HG03457 (cell line): ENCODE data around the gene C5orf24.
"Not testable (repeated sequence)": the region's sequence is repeated elsewhere in the genome, so short reads cannot be mapped to it uniquely, and the experiment has no call there.

Experiments
- ATAC-seq: cut with Tn5 transposase; IDR thresholded peaks from one replicate; pipeline ENCODE4 v1.9.1; 2021; ENCODE audit warnings: moderate number of reproducible peaks; ENCODE audit not compliant: unreplicated experiment

The C5orf24 gene

DNA sequence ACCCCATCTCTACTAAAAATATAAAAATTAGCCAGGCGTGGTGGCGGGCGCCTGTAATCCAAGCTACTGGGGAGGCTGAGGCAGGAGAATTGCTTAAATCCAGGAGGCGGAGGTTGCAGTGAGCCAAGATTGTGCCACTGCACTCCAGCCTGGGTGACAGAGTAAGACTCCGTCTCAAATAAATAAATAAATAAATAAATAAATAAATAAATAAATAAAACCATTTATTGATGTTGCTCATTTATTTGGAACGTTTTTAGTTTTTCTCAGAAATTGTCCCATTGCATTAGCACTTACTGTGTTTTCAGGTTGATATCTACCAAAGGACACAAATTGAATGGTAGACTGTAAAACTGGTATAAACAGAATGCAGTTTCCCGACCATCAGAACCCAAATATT is 10.7 kb downstream of the C5orf24 start:
- not testable (repeated sequence) for ATAC-seq

DNA sequence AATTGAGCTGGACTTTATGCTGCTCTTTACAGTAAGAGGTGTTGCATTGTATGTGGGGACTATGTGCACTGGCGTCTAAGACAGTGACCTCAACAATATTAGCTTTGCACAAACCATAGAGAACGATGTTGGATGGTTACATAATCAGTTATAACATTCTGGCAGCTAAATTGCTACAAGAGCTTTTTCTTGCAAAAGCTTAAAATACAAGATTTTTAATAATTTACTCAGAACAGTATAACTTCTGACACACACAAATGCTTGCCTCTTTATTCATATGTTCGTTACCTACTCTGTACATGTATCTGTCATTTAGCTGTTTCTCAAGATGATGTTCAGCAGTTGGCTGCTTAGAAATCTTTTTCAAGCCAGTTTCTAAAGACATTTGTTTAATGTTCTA is 11.6 kb downstream of the C5orf24 start:
- ATAC-seq, result no peak

DNA sequence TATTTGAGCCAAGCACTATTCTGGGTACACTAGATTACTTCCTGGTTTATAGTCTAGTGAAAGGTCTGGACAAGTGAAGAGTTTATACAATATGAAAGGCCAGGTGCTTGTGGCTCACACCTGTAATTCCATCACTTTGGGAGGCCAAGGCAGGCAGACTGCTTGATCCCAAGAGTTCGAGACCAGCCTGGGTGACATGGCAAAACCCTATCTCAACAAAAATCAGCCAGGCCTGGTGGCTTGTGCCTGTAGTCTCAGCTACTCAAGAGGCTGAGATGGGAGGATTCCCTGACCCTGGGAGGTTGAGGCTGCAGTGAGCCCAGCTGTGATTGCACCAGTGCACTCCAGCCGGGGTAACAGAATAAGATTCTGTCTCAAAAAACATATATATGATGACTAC is 18.9 kb downstream of the C5orf24 start:
- no peak for ATAC-seq

DNA sequence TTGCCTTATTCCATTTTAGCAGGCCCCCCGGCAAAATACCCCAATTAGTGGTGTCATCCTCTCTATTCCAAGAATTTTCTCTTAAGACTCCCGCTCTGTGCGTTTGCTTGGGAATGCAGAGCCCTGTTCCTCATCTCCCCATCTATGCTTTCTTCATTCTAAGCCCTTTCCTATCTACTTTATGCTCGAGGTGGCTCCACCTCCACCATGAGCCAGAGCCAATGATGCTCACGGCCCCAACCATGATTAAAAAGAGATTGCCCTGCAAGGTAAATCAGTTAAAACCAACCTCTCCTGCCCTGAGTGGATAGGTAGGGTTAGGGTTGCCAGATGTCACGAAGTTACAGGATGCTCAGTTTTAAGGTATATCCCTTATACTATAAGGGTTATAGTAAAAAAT is 27.7 kb downstream of the C5orf24 start:
- no peak for ATAC-seq

DNA sequence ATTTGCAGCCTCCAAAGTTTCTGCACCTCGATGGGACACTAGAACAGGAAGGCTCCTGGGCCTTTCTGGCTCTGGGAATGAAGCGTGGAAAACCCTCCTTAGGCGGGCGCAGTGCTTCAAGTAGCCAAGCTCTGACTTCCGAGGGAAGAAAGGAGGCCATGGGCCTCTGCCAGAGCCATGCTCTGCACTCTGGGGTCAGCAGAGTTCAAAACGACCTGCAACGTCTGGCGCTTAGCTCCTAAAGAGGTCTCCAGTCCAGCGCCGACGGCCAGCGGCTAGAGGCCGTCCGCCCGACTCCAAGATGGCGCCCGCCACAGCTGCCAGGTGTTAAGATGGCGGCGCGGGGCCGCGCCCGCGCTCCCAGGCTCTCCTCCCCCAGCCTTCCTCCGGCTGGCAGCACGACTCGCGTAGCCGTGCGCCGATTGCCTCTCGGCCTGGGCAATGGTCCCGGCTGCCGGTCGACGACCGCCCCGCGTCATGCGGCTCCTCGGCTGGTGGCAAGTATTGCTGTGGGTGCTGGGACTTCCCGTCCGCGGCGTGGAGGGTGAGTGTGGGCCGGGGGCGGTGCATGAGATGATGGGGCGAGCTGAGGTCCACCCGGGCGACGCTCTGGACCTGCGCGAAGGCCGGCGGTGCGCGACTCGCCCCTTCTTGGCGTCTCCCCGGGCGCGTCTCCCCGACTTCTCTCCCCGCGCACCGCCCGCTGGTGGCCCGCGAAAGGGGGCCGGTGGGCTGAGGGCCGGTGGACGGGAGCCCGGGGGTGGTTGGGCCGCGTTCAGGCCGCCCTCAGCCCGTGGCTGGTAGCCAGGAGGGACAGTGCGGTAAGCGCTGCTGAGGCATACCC is 28.4 kb downstream of the C5orf24 start, which contains the start of gene TXNDC15:
TXNDC15 (plus strand) TSS at position 385 of the 844 bp plus-strand sequence; CDS start at position 442, 57 bp downstream.
- peak; percentile 72 for ATAC-seq

DNA sequence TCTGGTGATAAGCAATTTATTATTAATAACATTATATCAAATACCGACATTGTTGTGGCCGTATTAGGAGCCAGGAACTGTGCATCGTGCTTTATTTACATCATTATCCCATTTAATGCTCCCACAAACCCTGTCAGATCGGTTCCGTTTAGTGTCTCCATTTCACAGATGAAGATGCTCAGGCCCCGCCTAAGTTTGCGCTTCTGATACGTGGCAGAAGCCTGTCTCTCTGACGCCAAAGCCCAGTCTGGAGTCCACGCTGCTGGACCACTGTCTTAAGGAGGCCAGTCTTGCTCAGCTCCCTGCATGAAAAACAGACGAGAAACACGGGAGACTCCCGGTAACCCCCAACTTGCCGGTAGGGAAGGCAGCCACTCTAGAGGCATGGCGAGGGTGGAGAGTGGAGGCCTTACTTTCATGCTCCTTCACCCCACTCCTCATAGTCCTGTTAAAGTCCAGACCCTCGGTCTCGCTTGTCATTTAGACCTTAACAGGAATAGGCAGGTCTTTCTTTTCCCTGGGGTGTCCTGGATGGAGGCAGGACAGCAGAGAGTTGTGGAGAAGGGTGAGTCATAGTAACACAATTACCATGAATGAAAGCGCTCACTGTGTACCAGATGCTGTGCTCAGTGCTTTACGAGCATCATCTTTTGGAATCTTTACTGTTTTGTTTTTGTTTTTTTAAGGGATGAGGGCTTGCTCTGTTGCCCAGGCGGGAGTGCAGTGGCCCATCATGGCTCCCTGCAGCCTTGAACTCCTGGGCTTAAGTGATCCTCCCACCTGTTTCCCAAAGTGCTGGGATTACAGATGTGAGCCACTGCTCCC is 29.3 kb downstream of the C5orf24 start:
- ATAC-seq, result peak; percentile 16

DNA sequence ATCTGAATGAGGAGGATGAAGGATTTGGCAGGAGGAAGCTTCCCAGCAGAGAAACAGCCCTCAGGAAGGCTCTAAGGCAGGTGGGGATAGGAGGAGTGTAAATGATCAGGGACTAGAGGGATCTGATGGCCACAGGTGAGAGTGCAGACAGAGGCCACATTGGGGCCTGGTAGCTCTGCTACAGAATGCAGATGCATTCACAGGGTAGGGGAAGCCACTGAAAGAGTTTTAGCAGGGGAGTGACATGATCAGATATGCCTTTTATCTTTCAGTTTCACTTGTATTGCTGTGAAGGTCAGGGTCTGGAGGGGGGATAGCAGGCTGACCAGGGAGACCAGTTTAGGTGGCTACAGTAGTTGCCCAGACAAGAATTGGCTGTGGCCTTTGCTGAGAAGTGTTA is 31.4 kb downstream of the C5orf24 start:
- ATAC-seq, result no peak

DNA sequence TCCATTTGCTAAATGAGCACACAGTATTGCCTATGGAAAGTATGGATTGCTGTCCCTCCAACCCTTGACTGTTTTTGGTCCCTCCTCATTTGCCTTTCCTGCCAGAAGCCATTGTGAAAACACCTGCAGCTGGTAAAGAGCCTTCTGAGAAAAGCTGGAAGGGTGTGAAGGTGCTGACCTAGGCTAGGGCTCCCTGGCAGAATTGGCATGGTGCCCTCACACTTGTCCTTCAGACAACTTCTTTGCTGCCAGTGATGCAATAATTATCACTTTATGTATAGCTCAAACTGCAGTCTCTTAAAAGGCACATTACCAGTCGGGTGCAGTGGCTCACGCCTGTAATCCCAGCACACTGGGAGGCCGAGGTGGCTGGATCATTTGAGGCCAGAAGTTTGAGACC is 32.6 kb downstream of the C5orf24 start:
- ATAC-seq, result no peak

DNA sequence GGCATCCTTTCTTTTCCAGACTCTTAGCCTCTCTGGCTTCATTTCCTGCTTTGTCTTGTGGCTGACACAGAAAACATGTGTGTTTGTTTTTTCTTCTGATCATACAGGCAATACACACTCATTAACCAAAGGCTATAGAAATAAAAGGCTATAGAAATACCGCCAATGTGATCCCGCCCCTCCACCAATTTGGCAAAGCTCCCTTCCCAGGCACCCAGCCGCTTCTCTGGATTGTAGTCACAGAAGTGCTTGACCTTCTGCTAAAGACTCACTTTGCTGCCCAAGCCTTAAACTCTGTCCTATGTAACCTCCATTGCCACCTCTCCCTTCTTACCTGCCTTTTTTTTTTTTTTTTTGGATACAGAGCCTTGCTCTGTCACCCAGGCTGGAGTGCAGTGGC is 33.7 kb downstream of the C5orf24 start:
- no peak for ATAC-seq

DNA sequence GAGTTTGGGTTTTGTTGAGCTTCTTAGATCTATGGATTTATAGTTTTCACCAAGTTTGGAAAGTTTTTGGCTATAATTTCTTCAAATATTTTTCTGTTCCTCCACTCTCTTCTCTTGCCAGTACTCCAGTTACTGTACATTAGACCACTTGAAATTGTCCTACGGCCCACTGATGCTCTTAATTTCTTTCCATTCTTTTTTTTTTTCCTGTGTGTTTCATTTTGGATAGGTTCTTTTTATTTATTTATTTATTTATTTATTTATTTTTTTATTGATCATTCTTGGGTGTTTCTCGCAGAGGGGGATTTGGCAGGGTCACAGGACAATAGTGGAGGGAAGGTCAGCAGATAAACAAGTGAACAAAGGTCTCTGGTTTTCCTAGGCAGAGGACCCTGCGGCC is 35.2 kb downstream of the C5orf24 start:
- ATAC-seq, result not testable (repeated sequence)

DNA sequence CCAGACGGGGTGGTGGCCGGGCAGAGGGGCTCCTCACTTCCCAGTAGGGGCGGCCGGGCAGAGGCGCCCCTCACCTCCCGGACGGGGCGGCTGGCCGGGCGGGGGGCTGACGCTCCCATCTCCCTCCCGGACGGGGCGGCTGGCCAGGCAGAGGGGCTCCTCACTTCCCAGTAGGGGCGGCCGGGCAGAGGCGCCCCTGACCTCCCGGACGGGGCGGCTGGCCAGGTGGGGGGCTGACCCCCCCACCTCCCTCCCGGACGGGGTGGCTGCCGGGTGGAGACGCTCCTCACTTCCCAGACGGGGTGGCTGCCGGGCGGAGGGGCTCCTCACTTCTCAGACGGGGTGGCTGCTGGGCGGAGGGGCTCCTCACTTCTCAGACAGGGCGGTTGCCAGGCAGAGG is 35.9 kb downstream of the C5orf24 start:
- not testable (repeated sequence) for ATAC-seq

DNA sequence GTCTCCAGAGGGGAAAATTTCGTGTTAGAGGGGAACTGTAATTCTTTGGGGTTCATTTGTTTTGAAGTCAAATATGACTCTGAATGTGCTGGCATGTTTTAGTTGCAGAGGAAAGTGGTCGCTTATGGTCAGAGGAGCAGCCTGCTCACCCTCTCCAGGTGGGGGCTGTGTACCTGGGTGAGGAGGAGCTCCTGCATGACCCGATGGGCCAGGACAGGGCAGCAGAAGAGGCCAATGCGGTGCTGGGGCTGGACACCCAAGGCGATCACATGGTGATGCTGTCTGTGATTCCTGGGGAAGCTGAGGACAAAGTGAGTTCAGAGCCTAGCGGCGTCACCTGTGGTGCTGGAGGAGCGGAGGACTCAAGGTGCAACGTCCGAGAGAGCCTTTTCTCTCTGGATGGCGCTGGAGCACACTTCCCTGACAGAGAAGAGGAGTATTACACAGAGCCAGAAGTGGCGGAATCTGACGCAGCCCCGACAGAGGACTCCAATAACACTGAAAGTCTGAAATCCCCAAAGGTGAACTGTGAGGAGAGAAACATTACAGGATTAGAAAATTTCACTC is 41.9 kb downstream of the C5orf24 start:
- no peak for ATAC-seq

DNA sequence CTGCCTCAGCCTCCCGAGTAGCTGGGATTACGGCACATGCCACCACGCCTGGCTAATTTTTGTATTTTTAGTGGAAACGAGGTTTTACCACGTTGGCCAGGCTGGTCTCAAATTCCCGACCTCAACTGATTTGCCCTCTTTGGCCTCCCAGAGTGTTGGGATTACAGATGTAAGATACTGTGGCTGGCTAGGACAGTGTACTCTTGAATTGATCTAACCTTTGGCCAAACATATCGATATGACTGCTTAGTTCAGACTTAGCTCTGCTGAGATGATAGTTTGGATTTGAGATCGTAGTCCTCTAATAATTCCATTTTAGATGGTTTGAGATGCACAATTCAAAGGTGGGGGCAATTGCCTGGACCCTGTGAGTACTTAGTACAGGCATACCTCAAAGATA is 43.6 kb downstream of the C5orf24 start:
- ATAC-seq, result no peak

DNA sequence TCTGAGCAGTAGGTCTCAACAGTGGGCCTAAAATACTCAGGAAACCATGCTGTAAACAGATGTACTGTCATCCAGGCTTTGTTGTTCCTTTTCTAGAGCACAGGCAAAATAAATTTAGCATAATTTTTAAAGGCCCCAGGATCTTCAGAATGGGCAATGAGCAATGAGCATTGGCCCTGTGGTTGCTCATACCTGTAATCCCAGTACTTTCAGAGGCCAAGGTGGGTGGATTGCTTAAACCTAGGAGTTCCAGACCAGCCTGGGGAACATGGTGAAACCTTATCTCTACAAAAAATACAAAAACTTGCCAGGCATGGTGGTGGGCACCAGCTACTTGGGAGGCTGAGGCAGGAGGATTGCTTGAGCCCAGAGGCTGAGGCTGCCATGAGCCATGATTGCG is 45.7 kb downstream of the C5orf24 start:
- ATAC-seq, result no peak

DNA sequence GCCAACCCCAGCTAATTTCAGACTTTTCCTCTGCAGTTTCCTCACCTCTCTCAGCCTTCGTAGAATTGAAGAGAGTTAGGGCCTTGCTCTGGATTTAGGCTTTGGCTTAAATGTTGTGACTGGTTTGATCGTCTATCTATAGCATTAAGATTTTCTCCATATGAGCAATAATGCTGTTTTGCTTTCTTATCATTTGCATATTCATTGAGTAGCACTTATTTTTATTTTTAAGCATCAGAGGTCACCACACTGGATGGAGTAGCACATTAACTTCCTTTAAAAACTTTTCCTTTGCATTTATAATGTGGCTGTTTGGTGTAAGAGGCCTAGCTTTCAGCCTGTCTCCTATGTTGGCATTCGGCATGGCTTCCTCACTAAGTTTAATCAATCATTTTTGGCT is 46.5 kb downstream of the C5orf24 start:
- ATAC-seq, result no peak

DNA sequence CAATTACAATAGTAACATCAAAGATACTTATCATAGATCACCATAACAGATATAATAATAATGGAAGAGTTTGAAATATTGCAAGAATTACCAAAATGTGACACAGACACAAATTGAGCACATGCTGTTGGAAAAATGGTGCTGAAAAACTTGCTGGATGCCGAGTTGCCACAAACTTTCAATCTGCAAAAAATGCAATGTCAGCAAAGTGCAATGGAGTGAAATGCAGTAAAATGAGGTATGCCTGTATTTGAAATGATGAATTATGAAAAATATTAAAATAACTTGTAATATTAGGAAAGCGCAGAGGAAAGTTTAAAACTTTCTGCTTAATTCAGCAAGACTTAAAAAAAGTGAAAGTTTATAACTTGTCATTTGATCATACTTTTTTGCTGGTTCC is 47.2 kb downstream of the C5orf24 start:
- ATAC-seq, result no peak

DNA sequence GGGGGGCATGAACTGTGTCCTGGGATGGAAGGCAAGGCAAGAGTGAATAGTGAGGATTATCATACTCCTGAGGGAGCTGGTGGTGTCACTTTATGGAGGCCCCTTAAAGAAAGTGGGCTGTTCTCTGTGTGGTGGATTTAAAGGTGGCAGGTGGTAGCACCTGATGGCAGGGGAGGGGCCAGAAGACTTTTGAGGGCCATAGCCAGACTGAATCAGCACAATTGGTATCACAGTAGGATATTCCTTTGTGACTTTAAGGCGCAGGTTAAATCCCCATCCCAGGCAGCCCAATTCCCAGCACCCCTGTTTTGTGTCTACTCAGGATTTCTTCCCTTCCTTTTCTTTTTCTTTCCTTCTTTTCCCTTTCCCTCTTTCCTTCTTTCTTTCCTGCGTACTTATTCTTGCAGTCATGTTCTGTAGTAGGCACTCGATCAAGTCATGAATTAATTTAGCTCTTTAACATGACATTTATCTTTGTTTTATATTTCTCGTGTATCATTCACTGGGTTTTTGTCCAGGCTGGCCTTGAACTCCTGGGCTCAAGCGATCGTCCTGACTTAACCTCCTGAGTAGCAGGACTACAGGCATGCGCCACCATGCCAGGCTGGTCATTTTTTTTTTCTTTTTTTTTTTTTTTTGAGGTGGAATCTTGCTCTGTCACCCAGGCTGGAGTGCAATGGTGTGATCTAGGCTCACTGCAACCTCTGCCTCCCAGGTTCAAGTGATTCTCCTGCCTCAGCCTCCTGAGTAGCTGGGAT is 48.2 kb downstream of the C5orf24 start:
- no peak for ATAC-seq

DNA sequence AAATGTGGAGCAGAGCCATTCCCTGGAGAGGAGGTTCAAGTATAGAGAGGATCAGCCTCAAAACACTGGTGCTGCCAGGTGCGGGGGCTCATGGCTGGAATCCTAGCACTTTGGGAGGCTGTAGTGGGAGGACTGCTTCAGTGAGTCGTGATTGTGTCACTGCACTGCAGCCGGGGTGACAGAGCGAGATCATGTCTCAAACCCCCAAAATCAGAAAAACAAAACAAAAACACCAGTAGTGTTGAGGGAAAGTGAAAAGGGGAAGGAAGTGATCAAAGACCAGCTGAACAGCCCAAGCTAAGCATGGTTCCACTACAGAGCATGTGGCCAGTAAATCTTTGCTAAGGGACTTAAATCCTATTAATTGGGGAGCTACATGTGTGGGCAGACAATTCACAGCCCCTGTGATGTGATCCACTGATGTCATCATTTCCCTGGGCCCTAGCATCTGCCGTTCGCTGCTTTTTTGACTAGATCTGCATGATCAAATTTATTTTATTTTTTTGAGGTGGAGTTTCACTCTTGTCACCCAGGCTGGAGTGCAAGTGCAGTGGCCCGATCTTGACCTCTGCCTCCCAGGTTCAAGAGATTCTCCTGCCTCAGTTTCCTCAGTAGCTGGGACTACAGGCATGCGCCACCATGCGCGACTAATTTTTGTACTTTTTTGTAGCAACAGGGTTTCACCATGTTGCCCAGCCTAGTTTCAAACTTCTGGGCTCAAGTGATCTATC is 56.5 kb downstream of the C5orf24 start:
- ATAC-seq, result peak; percentile 29

DNA sequence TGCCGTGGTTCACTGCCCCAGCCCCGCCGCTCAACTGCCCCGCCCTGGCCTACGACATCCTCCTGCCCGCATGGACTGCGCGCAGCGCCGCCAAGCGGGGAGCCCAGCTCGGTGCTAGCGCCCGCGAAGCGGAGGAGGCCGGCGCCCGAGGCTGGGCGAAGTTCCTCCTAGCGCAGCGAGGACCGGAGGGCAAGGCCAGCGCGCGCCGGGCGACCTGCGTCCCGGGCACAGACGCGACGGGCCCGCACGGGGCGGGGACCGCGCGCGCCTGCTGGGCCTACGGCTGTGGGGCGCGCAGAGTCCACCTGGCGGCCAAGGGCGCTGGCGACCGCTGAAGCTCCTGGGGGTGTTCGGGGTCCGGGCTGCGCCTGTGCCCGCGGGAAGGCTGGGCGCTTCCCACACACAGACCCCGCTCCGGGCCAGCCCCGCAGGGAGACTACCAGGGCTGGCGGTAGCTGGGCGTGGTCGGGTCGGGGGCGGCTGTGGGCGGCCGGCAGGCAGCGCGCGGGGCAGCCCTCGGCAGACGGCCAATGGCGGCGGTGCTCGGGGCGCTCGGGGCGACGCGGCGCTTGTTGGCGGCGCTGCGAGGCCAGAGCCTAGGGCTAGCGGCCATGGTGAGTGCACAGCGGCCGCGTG is 59.0 kb downstream of the C5orf24 start, which contains the start of gene PCBD2:
PCBD2 (plus strand) TSS at position 522 of the 636 bp plus-strand sequence; CDS start at position 531, 9 bp downstream.
- ATAC-seq, result peak; percentile 73
